Measurements from ENCODE around the gene FAAH. TPM values are rescaled to one million over a fixed set of nuclear protein-coding genes. Genes with fewer than 3 reads are reported as not detected.
A peak's percentile ranks its signal among the peaks of the same experiment; 100 is the strongest.

The FAAH gene
- total and polyA plus RNA-seq, 8 donors = 25.3 to 419 (median 47.4) TPM

DNA sequence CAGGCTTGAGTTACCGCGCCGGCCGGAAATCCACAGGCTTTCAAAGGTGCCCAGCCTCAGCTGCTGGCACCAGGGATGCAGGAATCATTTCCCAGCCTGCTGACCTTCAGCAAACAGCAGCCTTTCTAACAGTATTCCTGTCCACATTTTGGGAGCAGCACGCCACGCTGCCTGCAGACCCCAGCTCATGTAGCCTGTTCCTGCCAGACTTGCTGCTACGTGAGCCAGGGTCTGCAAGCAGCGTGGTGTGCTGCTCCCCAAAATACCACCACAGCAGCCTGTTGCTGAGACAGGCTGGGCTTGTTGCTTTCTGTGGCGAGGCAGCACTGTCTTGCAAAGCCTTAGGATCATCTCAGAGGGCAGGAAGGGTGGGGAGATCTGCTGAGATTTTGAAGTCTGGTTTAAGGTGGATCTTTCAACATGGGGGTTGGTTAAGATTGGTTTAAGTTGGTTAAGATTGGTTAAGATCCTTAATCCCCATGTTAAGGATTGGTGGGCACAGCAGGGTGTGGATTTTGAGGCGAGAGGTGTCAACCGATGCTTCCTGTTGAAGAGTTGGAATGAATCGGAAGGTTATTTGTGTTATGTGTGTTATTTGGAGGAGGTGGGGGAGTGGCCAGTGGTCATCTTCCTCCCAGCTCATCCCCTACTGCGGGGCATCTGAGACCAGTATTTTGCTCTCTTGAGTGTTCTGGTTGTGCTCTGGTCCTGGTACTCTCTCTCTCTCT is 12.9 kb downstream of the FAAH start:
- H3K27ac ChIP-seq = no peak overlapping the region
- H3K4me3 ChIP-seq = peak overlapping the region; percentile 7 to 26 (median 24)
- intact Hi-C loops (cut with DNase I; ENCODE audit: low total_unique reads) = loop anchor here (5.0 kb wide), 1 partner anchor 120 kb away; no protein-coding TSS in a partner anchor

DNA sequence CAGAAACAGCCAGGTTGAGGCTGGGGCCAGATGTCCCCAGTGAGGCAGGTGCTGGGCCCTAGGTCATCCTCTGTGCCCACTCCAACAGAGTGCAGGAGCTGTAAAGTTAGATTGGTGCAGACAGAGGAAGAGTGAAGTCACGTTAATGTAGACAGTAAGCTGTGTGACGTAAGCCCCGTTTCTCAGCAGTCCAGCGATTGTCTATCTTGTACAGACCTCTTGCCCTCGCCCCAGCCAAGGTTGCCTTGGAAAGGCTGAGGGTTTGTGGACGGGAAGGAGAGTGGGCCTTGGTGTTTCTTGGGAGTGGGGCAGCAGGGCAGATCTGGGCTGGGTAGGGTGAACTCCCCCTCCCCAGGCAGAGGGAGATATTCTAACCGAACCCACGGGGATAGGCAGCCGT is 13.5 kb downstream of the FAAH start:
- peaks cover under 1 to 59% (median 41%) of the 10 kb centered on the region in 4 donors for H3K36me3 ChIP-seq
- 93 to 97% (median 93%) methylated on average over 9 of the region's 9 CpGs for WGBS, 5 donors
- no peaks in the 10 kb centered on the region for H3K27me3 ChIP-seq
- TF ChIP-seq, protein P1, sequence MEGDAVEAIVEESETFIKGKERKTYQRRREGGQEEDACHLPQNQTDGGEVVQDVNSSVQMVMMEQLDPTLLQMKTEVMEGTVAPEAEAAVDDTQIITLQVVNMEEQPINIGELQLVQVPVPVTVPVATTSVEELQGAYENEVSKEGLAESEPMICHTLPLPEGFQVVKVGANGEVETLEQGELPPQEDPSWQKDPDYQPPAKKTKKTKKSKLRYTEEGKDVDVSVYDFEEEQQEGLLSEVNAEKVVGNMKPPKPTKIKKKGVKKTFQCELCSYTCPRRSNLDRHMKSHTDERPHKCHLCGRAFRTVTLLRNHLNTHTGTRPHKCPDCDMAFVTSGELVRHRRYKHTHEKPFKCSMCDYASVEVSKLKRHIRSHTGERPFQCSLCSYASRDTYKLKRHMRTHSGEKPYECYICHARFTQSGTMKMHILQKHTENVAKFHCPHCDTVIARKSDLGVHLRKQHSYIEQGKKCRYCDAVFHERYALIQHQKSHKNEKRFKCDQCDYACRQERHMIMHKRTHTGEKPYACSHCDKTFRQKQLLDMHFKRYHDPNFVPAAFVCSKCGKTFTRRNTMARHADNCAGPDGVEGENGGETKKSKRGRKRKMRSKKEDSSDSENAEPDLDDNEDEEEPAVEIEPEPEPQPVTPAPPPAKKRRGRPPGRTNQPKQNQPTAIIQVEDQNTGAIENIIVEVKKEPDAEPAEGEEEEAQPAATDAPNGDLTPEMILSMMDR (IDR thresholded peaks at IDR 0.05) = no peak
- TF ChIP-seq POLR2AphosphoS5 (IDR thresholded peaks at IDR 0.05) (no peak), EP300 (IDR thresholded peaks at IDR 0.05) (no peak), POLR2A (IDR thresholded peaks at IDR 0.05) (no peak)
- no peaks in the 10 kb centered on the region for H3K9me3 ChIP-seq
- H3K27ac ChIP-seq = no peak overlapping the region
- DNase-seq = no peak
- intact Hi-C loops (cut with DNase I; ENCODE audit: low total_unique reads) = loop anchor here (5.0 kb wide), 1 partner anchor 120 kb away; no protein-coding TSS in a partner anchor
- no peak overlapping the region for H3K4me3 ChIP-seq
- H3K4me1 ChIP-seq = peaks cover 6 to 23% (median 11%) of the 10 kb centered on the region in 4 donors

More for the DNA sequence above, 12.9 kb downstream of the FAAH start:
- Histone ChIP-seq H3K9me3 (no peaks in the 10 kb centered on the region), H3K4me1 (peaks cover 12 to 29% (median 17%) of the 10 kb centered on the region in 4 donors), H3K27me3 (no peaks in the 10 kb centered on the region), H3K36me3 (peaks cover 0 to 53% (median 37%) of the 10 kb centered on the region in 4 donors)
- no peak for TF ChIP-seq POLR2A (IDR thresholded peaks at IDR 0.05)
- TF ChIP-seq, protein P1 (IDR thresholded peaks at IDR 0.05) = no peak
- no peak for TF ChIP-seq POLR2AphosphoS5 (IDR thresholded peaks at IDR 0.05)
- no peak for TF ChIP-seq EP300 (IDR thresholded peaks at IDR 0.05)
- 72 to 85% (median 81%) methylated on average over 13 of the region's 13 CpGs for WGBS, 5 donors
- DNase-seq = no peak

DNA sequence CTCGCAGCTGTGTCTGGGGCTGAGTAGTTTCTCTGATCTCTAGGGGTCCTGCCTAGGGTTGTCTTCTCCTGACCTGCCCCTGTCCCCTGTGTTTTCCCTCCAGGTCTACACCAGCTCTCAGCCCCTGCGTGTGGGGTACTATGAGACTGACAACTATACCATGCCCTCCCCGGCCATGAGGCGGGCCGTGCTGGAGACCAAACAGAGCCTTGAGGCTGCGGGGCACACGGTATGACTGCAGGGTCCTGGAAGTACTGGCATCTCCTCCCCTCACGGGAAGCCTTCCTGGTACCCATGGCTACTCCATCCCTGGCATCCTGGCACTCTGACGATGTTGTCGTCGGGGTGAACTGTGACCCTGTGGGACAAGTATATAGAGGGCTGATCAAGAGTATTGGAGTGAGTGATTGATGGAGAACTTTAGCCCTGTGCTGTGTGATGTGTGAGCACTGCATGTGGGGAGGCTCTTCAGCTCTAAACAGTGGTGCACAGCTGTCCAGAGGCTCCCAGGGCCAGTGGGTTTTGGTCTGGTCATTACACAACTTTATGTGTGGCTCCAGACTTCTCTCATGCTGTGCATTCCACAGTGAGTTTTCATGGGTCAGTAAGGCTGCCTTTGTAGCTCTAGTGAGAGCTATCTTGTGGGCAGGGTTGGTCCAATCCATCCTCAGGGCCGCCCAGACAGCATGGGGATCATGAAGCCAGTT is 14.4 kb downstream of the FAAH start:
- H3K36me3 ChIP-seq = peaks cover 5 to 66% (median 49%) of the 10 kb centered on the region in 4 donors
- DNase-seq = no peak
- no peaks in the 10 kb centered on the region for H3K9me3 ChIP-seq
- H3K4me3 ChIP-seq = no peak overlapping the region
- WGBS, 5 donors = 93 to 97% (median 96%) methylated on average over 10 to 12 of the region's 12 CpGs
- no peak overlapping the region for H3K27ac ChIP-seq
- H3K4me1 ChIP-seq = peaks cover 5 to 19% (median 9%) of the 10 kb centered on the region in 4 donors
- no peaks in the 10 kb centered on the region for H3K27me3 ChIP-seq
- no peak for TF ChIP-seq EP300 (IDR thresholded peaks at IDR 0.05)
- no peak for TF ChIP-seq POLR2AphosphoS5 (IDR thresholded peaks at IDR 0.05)
- no peak for TF ChIP-seq POLR2A (IDR thresholded peaks at IDR 0.05)
- TF ChIP-seq, protein P1 (IDR thresholded peaks at IDR 0.05) = no peak
- intact Hi-C loops (cut with DNase I; ENCODE audit: low total_unique reads) = loop anchor here (5.0 kb wide), 1 partner anchor 119 kb away; no protein-coding TSS in a partner anchor

DNA sequence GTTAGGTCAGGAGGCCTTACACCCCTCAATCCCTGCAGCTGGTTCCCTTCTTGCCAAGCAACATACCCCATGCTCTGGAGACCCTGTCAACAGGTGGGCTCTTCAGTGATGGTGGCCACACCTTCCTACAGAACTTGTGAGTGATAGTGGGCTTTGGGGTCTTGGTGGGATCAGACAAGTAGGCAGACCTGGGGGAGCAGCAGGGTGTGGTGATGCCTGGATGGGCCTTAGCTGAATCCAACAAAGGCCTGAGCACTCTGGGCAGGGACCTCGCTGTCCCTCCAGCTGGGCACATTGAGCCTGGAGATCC is 14.9 kb downstream of the FAAH start:
- TF ChIP-seq, protein P1 (IDR thresholded peaks at IDR 0.05) = no peak
- TF ChIP-seq EP300 (IDR thresholded peaks at IDR 0.05) (no peak), POLR2A (IDR thresholded peaks at IDR 0.05) (no peak), POLR2AphosphoS5 (IDR thresholded peaks at IDR 0.05) (no peak)
- no peak for DNase-seq
- Histone ChIP-seq H3K4me1 (peaks cover 5 to 19% (median 9%) of the 10 kb centered on the region in 4 donors), H3K27me3 (no peaks in the 10 kb centered on the region), H3K36me3 (peaks cover 5 to 69% (median 54%) of the 10 kb centered on the region in 4 donors), H3K4me3 (no peak overlapping the region), H3K27ac (no peak overlapping the region), H3K9me3 (no peaks in the 10 kb centered on the region)
- intact Hi-C loops (cut with DNase I; ENCODE audit: low total_unique reads) = loop anchor here (5.0 kb wide), 1 partner anchor 118 kb away; no protein-coding TSS in a partner anchor
- 93 to 100% (median 94%) methylated on average over 1 of the region's 1 CpG for WGBS, 5 donors
